Uterus (tissue), 4 donors: ENCODE data around the gene RAB40C. TPM values are rescaled to one million over a fixed set of nuclear protein-coding genes. Genes with fewer than 3 reads are reported as not detected.
A peak's percentile ranks its signal among the peaks of the same experiment; 100 is the strongest.

Experiments
- DNase-seq, 2 donors: peaks; one replicate each; pipeline ENCODE4 v3.0.0-alpha.2; 2019 to 2020
- H3K27ac ChIP-seq, 2 donors: fragments of 200-600 bp; sonication (generic); 1 replicate in 1 of 2; 2 replicates in 1 of 2; pipeline ENCODE4 v1.5.1; 2016 to 2018
- H3K27me3 ChIP-seq, 2 donors: fragments of 200-600 bp; sonication (generic); one replicate each; pipeline ENCODE4 v1.5.1; 2018 to 2019; ENCODE audit warnings: control low read depth in 1 of 2
- H3K36me3 ChIP-seq, 2 donors: fragments of 200-600 bp; sonication (generic); one replicate each; pipeline ENCODE4 v1.5.1; 2019; ENCODE audit warnings: control low read depth in 1 of 2
- H3K4me1 ChIP-seq, 2 donors: fragments of 200-600 bp; sonication (generic); one replicate each; pipeline ENCODE4 v1.5.1; 2018 to 2019; ENCODE audit warnings: control low read depth in 1 of 2
- H3K4me3 ChIP-seq, 2 donors: fragments of 200-600 bp; sonication (generic); 1 replicate in 1 of 2; 2 replicates in 1 of 2; pipeline ENCODE4 v1.5.1; 2018 to 2019; ENCODE audit warnings: mild to moderate bottlenecking in 1 of 2
- H3K9me3 ChIP-seq, 2 donors: fragments of 200-600 bp; sonication (generic); one replicate each; pipeline ENCODE4 v1.5.1; 2019; ENCODE audit warnings: control low read depth in 1 of 2
- CTCF ChIP-seq, 4 experiments: fragments of 200-600 bp in 2 of 4; fragments of 450-650 bp in 2 of 4; sonication (generic) in 2 of 4; IDR thresholded peaks; one replicate each; pipeline ENCODE4 v1.5.1; 2016 to 2019; ENCODE audit warnings: antibody characterized with exemption in 4 of 4, mild to moderate bottlenecking in 2 of 4, moderate library complexity in 1 of 4
- POLR2A ChIP-seq, 2 donors: fragments of 450-650 bp; IDR thresholded peaks; one replicate each; pipeline ENCODE4 v1.6.1; 2016; ENCODE audit warnings: antibody characterized with exemption in 2 of 2, mild to moderate bottlenecking in 1 of 2, moderate library complexity in 1 of 2
- intact Hi-C: fragments of 100-400 bp; cut with DNase I; formaldehyde crosslinking; loops from one replicate; pipeline ENCODE4 v1.15.1; 2023; ENCODE audit warnings: low total_unique reads
- total RNA-seq, 4 donors: library from RNA; depleted of rRNA in 3 of 4; stranded (reverse); fragments of >200 nt in 3 of 4; gene quantifications; one replicate each; pipeline versions ENCODE4 v1.1.0 to v1.2.4, GENCODE V29; 2014 to 2023
- donor health status: DM: yes; HTN: yes; CAD: no.

RAB40C gene
- total RNA-seq, 4 donors from 2014 or later: 0.59 to 25.4 (median 14.3) TPM

- intact Hi-C loops: loop anchor here (10.0 kb wide), 1 partner anchor 94 kb away; no protein-coding TSS in a partner anchor
- no peak for DNase-seq
- peak overlapping the region; percentile 85 to 89 for H3K27ac ChIP-seq
- H3K27me3 ChIP-seq: no peaks in the 10 kb centered on the region
- peaks cover 0 to 8% of the 10 kb centered on the region in 2 donors for H3K4me1 ChIP-seq
- no peaks in the 10 kb centered on the region for H3K36me3 ChIP-seq
- no peak for TF ChIP-seq CTCF (IDR thresholded peaks at IDR 0.05)
- no peak for TF ChIP-seq POLR2A (IDR thresholded peaks at IDR 0.05)
- H3K9me3 ChIP-seq: no peaks in the 10 kb centered on the region
- H3K4me3 ChIP-seq: peak overlapping the region; percentile 81 to 88
Observed at GRCh38 chr16:668519-669171, 78.8 kb downstream of the RAB40C start.

- Histone ChIP-seq H3K27ac (no peak overlapping the region), H3K9me3 (no peaks in the 10 kb centered on the region), H3K27me3 (no peaks in the 10 kb centered on the region), H3K4me3 (no peak overlapping the region), H3K4me1 (peaks cover 0 to 8% of the 10 kb centered on the region in 2 donors), H3K36me3 (no peaks in the 10 kb centered on the region)
- intact Hi-C loops: loop anchor here (10.0 kb wide), 1 partner anchor 95 kb away; no protein-coding TSS in a partner anchor
- TF ChIP-seq CTCF (IDR thresholded peaks at IDR 0.05): no peak
- no peak for TF ChIP-seq POLR2A (IDR thresholded peaks at IDR 0.05)
- DNase-seq: no peak
Observed at GRCh38 chr16:669666-670065, 79.8 kb downstream of the RAB40C start.

- Histone ChIP-seq H3K36me3 (no peaks in the 10 kb centered on the region), H3K27me3 (no peaks in the 10 kb centered on the region), H3K4me1 (peaks cover 0 to 16% of the 10 kb centered on the region in 2 donors), H3K9me3 (no peaks in the 10 kb centered on the region), H3K4me3 (no peak overlapping the region), H3K27ac (no peak overlapping the region)
- no peak for DNase-seq
- TF ChIP-seq POLR2A (IDR thresholded peaks at IDR 0.05): no peak
- no peak for TF ChIP-seq CTCF (IDR thresholded peaks at IDR 0.05)
- intact Hi-C loops: no loop called here
Observed at GRCh38 chr16:670485-671352, 80.9 kb downstream of the RAB40C start.

- TF ChIP-seq POLR2A (IDR thresholded peaks at IDR 0.05) (no peak), CTCF (IDR thresholded peaks at IDR 0.05) (no peak)
- no peaks in the 10 kb centered on the region for H3K36me3 ChIP-seq
- intact Hi-C loops: no loop called here
Observed at GRCh38 chr16:671353-672131, 81.7 kb downstream of the RAB40C start.

More at GRCh38 chr16:671353-672131, 81.7 kb downstream of the RAB40C start:
- Histone ChIP-seq H3K4me3 (no peak overlapping the region), H3K9me3 (no peaks in the 10 kb centered on the region), H3K27ac (no peak overlapping the region), H3K27me3 (no peaks in the 10 kb centered on the region), H3K4me1 (peaks cover 0 to 19% of the 10 kb centered on the region in 2 donors)
- no peak for DNase-seq
